ENCODE measurements around the gene TPRN.

The TPRN gene

DNA sequence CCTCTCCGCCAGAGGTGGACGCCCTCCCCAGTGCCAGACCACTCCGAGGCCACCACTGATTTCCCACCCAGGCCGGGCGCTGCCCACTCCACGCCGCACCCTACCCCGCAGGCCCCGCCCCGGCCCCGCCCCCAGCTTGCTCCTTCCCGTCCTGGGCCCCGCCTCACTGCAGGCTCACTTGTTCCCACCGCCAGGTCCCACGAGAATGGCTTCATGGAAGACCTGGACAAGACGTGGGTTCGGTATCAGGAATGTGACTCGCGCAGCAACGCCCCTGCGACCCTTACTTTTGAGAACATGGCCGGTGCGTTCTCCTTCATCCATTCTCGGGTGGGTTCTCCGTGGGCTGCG lies 37.2 kb downstream of the TPRN start:
- Histone ChIP-seq H2BK15ac (replicated peaks; ENCODE audit: low read depth) (no peak overlapping the region), H4K5ac (ENCODE audit: low read length) (no peak overlapping the region), H4K8ac (ENCODE audit: low read depth, low read length) (no peak overlapping the region), H3K18ac (ENCODE audit: low read length) (no peak overlapping the region), H3K36me3 (ENCODE audit: control insufficient read depth, insufficient read depth, low read length) (no peaks in the 10 kb centered on the region), H3K4me2 (ENCODE audit: low read length) (peak overlapping the region; percentile 11), H3K56ac (ENCODE audit: low read length) (peak overlapping the region; percentile 42), H3K23ac (ENCODE audit: low read length) (no peak overlapping the region), H3K27me3 (ENCODE audit: insufficient read depth, low read length, poor library complexity) (peaks cover 30% of the 10 kb centered on the region), H2BK5ac (ENCODE audit: low read length) (no peak overlapping the region), H3K79me2 (ENCODE audit: control insufficient read depth, insufficient read depth, low read length) (no peaks in the 10 kb centered on the region), H3K79me1 (ENCODE audit: low read length) (no peaks in the 10 kb centered on the region), H3K4ac (ENCODE audit: low read depth, low read length) (no peak overlapping the region), H3K27ac (ENCODE audit: low read depth, low read length) (no peak overlapping the region), H3K4me1 (ENCODE audit: control insufficient read depth, low read depth, low read length) (no peaks in the 10 kb centered on the region), H3K4me3 (ENCODE audit: low read length) (no peak overlapping the region), H2AK5ac (ENCODE audit: low read length) (no peak overlapping the region), H3K9ac (ENCODE audit: low read length) (no peak overlapping the region), H2BK120ac (ENCODE audit: low read depth, low read length) (no peak overlapping the region)
- peak; percentile 28 for DNase-seq
- no CpG with 5 or more reads among the region's 26 CpGs for WGBS (ENCODE audit: extremely low coverage, insufficient coverage, low lambda C conversion rate)

- Histone ChIP-seq H3K4me3 (ENCODE audit: low read length) (no peak overlapping the region), H3K4me2 (ENCODE audit: low read length) (peak overlapping the region; percentile 11), H3K27me3 (ENCODE audit: insufficient read depth, low read length, poor library complexity) (peaks cover 26% of the 10 kb centered on the region), H2BK120ac (ENCODE audit: low read depth, low read length) (no peak overlapping the region), H3K79me2 (ENCODE audit: control insufficient read depth, insufficient read depth, low read length) (no peaks in the 10 kb centered on the region), H3K36me3 (ENCODE audit: control insufficient read depth, insufficient read depth, low read length) (no peaks in the 10 kb centered on the region), H3K27ac (ENCODE audit: low read depth, low read length) (no peak overlapping the region), H3K23ac (ENCODE audit: low read length) (no peak overlapping the region), H2BK5ac (ENCODE audit: low read length) (no peak overlapping the region), H2BK15ac (replicated peaks; ENCODE audit: low read depth) (no peak overlapping the region), H4K8ac (ENCODE audit: low read depth, low read length) (no peak overlapping the region), H2AK5ac (ENCODE audit: low read length) (no peak overlapping the region), H3K18ac (ENCODE audit: low read length) (no peak overlapping the region), H3K4ac (ENCODE audit: low read depth, low read length) (no peak overlapping the region), H4K5ac (ENCODE audit: low read length) (no peak overlapping the region), H3K79me1 (ENCODE audit: low read length) (no peaks in the 10 kb centered on the region), H3K4me1 (ENCODE audit: control insufficient read depth, low read depth, low read length) (no peaks in the 10 kb centered on the region), H3K56ac (ENCODE audit: low read length) (peak overlapping the region; percentile 42), H3K9ac (ENCODE audit: low read length) (no peak overlapping the region)
- no CpG with 5 or more reads among the region's 74 CpGs for WGBS (ENCODE audit: extremely low coverage, insufficient coverage, low lambda C conversion rate)
- peak; percentile 50 for DNase-seq
These were observed 37.8 kb downstream of the TPRN start for GRCh38 chr9:137162505-137163364.

DNA sequence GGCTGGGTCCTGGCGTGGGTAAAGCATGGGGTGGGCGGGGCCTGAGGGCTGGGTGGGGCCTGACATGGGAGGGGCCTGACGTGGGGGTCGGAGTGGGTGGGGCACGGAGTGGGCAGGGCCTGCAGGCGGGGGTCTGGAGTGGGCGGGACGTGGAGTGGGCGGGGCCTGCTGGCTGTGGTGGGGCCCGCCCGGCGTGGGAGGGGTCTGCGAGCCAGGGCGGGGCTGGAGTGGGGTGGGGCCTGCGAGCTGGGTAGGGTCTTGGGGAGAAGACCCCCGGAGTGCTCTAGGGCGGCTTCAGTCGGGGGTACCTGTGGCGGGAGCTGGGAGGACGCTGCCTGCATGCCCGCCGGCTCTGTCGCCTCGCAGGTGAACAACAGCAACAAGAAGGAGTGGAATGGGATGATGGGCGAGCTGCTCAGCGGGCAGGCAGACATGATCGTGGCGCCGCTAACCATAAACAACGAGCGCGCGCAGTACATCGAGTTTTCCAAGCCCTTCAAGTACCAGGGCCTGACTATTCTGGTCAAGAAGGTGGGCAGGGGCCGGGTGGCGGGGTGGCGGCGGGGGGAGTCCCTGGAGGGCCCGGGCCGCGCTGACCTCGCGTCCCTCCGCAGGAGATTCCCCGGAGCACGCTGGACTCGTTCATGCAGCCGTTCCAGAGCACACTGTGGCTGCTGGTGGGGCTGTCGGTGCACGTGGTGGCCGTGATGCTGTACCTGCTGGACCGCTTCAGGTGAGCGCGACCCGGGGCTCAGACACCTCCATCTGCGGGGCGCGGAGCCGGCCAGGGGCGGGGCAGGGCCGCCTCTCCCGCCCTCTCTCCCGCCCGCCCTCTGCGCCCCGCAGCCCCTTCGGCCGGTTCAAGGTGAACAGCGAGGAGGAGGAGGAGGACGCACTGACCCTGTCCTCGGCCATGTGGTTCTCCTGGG lies 38.7 kb downstream of the TPRN start:
- H4K5ac ChIP-seq (ENCODE audit: low read length), result no peak overlapping the region
- no peak overlapping the region for H4K8ac ChIP-seq (ENCODE audit: low read depth, low read length)
- H3K4me3 ChIP-seq (ENCODE audit: low read length), result no peak overlapping the region
- no peak overlapping the region for H3K23ac ChIP-seq (ENCODE audit: low read length)
- H3K18ac ChIP-seq (ENCODE audit: low read length), result no peak overlapping the region
- no peaks in the 10 kb centered on the region for H3K79me1 ChIP-seq (ENCODE audit: low read length)
- H3K79me2 ChIP-seq (ENCODE audit: control insufficient read depth, insufficient read depth, low read length), result no peaks in the 10 kb centered on the region
- H3K4me1 ChIP-seq (ENCODE audit: control insufficient read depth, low read depth, low read length), result no peaks in the 10 kb centered on the region
- no peak overlapping the region for H2BK120ac ChIP-seq (ENCODE audit: low read depth, low read length)
- WGBS (ENCODE audit: extremely low coverage, insufficient coverage, low lambda C conversion rate), result no CpG with 5 or more reads among the region's 71 CpGs
- no peak overlapping the region for H3K4ac ChIP-seq (ENCODE audit: low read depth, low read length)
- H2AK5ac ChIP-seq (ENCODE audit: low read length), result no peak overlapping the region
- H2BK5ac ChIP-seq (ENCODE audit: low read length), result no peak overlapping the region
- no peak overlapping the region for H3K27ac ChIP-seq (ENCODE audit: low read depth, low read length)
- no peaks in the 10 kb centered on the region for H3K36me3 ChIP-seq (ENCODE audit: control insufficient read depth, insufficient read depth, low read length)
- H3K56ac ChIP-seq (ENCODE audit: low read length), result no peak overlapping the region
- H2BK15ac ChIP-seq (replicated peaks; ENCODE audit: low read depth), result no peak overlapping the region
- DNase-seq, result peak; percentile 21
- H3K9ac ChIP-seq (ENCODE audit: low read length), result no peak overlapping the region
- no peak overlapping the region for H3K4me2 ChIP-seq (ENCODE audit: low read length)
- peaks cover 19% of the 10 kb centered on the region for H3K27me3 ChIP-seq (ENCODE audit: insufficient read depth, low read length, poor library complexity)

GRCh38 chr9:137160716-137161557 lies 39.6 kb downstream of the TPRN start:
- Histone ChIP-seq H3K4me2 (ENCODE audit: low read length) (no peak overlapping the region), H3K56ac (ENCODE audit: low read length) (no peak overlapping the region), H3K27ac (ENCODE audit: low read depth, low read length) (no peak overlapping the region), H2BK120ac (ENCODE audit: low read depth, low read length) (no peak overlapping the region), H2BK15ac (replicated peaks; ENCODE audit: low read depth) (no peak overlapping the region), H4K5ac (ENCODE audit: low read length) (no peak overlapping the region), H3K79me1 (ENCODE audit: low read length) (no peaks in the 10 kb centered on the region), H2AK5ac (ENCODE audit: low read length) (no peak overlapping the region), H3K4me1 (ENCODE audit: control insufficient read depth, low read depth, low read length) (no peaks in the 10 kb centered on the region), H2BK5ac (ENCODE audit: low read length) (no peak overlapping the region), H3K27me3 (ENCODE audit: insufficient read depth, low read length, poor library complexity) (peaks cover 18% of the 10 kb centered on the region), H4K8ac (ENCODE audit: low read depth, low read length) (no peak overlapping the region), H3K9ac (ENCODE audit: low read length) (no peak overlapping the region), H3K36me3 (ENCODE audit: control insufficient read depth, insufficient read depth, low read length) (no peaks in the 10 kb centered on the region), H3K18ac (ENCODE audit: low read length) (no peak overlapping the region), H3K79me2 (ENCODE audit: control insufficient read depth, insufficient read depth, low read length) (no peaks in the 10 kb centered on the region), H3K4me3 (ENCODE audit: low read length) (no peak overlapping the region), H3K4ac (ENCODE audit: low read depth, low read length) (no peak overlapping the region), H3K23ac (ENCODE audit: low read length) (no peak overlapping the region)
- WGBS (ENCODE audit: extremely low coverage, insufficient coverage, low lambda C conversion rate), result no CpG with 5 or more reads among the region's 56 CpGs
- no peak for DNase-seq

DNA sequence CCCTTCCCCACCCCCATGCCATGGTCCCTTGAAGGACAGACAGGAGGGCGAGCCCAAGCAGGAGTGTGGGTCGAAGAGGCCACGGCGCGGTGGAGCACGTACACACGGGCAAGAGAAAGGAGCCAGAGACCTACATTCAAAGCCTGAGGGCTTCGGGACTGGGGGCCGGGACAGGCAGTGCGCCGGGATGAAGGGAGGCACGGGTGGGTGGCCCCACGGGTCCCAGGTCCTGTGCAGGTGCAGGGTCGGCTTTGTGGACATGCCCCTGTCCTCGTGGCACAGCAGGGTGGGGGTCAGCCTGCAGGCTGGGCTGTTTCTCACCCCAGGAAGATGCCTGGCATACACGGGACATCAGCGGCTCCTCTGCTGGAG lies 40.5 kb downstream of the TPRN start:
- Histone ChIP-seq H3K27me3 (ENCODE audit: insufficient read depth, low read length, poor library complexity) (peaks cover 19% of the 10 kb centered on the region), H3K23ac (ENCODE audit: low read length) (no peak overlapping the region), H3K4me1 (ENCODE audit: control insufficient read depth, low read depth, low read length) (no peaks in the 10 kb centered on the region), H3K9ac (ENCODE audit: low read length) (no peak overlapping the region), H3K4me3 (ENCODE audit: low read length) (no peak overlapping the region), H4K8ac (ENCODE audit: low read depth, low read length) (no peak overlapping the region), H3K27ac (ENCODE audit: low read depth, low read length) (no peak overlapping the region), H2AK5ac (ENCODE audit: low read length) (no peak overlapping the region), H3K56ac (ENCODE audit: low read length) (no peak overlapping the region), H3K18ac (ENCODE audit: low read length) (no peak overlapping the region), H4K5ac (ENCODE audit: low read length) (no peak overlapping the region), H3K79me1 (ENCODE audit: low read length) (no peaks in the 10 kb centered on the region), H3K79me2 (ENCODE audit: control insufficient read depth, insufficient read depth, low read length) (no peaks in the 10 kb centered on the region), H2BK15ac (replicated peaks; ENCODE audit: low read depth) (no peak overlapping the region), H3K4me2 (ENCODE audit: low read length) (no peak overlapping the region), H2BK120ac (ENCODE audit: low read depth, low read length) (no peak overlapping the region), H2BK5ac (ENCODE audit: low read length) (no peak overlapping the region), H3K36me3 (ENCODE audit: control insufficient read depth, insufficient read depth, low read length) (no peaks in the 10 kb centered on the region), H3K4ac (ENCODE audit: low read depth, low read length) (no peak overlapping the region)
- DNase-seq, result no peak
- no CpG with 5 or more reads among the region's 17 CpGs for WGBS (ENCODE audit: extremely low coverage, insufficient coverage, low lambda C conversion rate)

All from mesendoderm (in vitro differentiated cells).